HG03571 (cell line): ENCODE results near the gene KATNAL1.

Experiments
- ATAC-seq: cut with Tn5 transposase; IDR thresholded peaks from one replicate; pipeline ENCODE4 v1.9.1; 2021; ENCODE audit not compliant: unreplicated experiment

Gene KATNAL1

DNA sequence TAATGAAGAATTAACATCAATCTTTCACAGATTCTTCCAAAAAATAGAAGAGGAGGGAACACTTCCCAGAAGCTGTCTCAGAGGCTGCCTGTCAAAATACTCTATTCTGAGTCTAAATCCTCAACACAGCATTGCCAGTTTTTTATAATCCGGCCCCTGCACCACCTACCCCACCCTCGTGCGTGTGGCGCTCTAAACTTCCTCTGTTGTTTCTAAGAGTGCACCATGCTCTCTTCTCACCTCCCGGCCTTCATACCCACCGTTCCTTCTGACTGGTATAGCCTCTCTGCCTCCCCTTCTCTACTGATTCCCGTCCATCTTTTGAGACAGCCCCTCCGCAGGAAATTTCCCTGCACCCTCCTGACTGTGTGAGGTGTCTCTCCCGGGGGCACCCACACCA, 136.8 kb downstream of the KATNAL1 start:
- ATAC-seq: no peak

- no peak for ATAC-seq
Measured at GRCh38 chr13:30169442-30169841, 137.9 kb downstream of the KATNAL1 start.

DNA sequence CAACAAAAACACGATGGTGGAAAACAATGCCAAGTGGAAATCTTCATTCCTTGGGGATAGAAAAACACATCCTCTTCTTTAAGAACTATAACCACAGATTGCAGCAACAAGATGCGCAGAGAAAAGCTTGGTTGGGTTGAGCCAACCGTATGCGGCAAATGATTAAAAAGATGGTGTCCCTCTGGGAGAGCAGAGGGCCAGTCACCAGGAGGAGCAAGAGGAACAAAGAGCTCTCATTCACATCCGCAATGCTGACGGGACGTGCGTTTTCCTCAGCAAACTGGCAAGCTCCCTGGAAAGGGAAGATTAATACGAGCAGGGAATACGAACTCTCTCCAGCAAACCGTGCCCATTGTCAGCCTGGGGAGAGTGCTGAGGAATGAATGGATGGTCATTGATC, 141.6 kb downstream of the KATNAL1 start:
- ATAC-seq: no peak

DNA sequence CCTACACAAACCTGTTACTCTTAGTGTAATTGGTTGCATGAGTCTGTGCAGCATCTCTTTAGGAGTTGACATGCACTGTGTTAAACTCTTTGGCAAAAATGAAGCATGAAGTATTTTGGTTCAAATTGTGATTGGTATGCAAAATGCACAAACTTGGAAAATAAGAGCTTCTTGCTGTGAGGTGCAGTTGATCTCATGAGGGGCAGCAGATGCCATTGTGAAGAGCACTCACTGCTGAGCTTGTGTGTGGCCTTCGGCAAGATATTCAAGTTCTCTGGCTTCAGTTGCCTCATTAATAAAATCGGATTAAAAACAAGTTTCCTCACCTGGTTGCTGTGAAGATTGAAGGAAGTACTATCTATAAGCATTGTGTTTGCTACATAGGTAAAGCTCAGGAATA, 142.3 kb downstream of the KATNAL1 start:
- no peak for ATAC-seq

DNA sequence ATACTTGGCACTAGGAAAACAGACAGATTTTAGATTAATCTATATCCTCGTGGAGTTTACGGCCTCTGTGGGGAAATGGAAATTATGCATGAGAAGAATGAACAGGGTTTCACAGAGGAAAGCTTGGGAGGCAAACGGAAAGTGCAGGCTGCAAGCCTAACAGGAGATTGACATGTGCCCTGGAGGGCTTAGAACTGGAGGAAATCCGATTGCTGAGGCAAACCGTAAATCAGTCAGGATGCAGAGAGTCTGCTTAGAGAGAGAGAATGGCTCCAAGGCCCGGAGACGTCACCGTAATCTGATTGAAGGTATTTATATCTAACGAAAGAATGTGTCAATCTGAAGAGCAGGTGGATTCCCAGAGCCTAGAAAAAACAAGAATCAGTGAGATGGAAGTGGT, 143.2 kb downstream of the KATNAL1 start:
- no peak for ATAC-seq

GRCh38 chr13:30163441-30163840, 143.9 kb downstream of the KATNAL1 start:
- no peak for ATAC-seq

GRCh38 chr13:30159446-30159839, 147.9 kb downstream of the KATNAL1 start:
- no peak for ATAC-seq

DNA sequence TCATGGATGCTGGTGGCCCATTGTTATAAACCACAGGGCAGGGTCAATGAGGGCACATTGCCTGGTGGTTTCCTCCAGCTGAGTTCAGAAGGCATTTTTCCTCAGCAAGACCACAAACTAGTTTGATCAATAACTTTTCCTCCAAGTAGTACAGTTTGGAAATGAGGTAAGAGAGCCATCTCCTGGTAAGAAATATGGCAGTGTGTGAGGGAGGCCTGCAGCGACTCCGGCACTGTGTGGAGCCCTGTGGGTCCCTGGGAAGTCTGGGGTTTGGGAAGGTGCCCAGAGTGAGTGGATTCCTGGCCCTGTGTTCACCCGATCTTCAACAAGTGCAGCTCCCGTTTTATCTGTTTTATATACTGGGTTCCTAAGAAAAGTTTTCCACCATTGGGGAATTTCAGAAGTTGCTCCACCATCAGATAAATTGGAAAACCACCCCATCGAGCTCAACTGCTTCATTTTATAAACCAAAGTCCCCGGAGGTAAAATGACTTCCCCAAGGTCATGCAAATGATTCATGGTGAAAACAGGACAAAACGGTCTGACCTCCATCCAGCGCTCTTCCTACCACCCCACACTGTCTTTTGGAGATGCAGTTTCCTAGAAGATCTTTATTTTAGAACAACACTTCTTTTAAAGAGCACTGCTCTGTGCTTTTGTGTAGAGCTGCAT, 148.4 kb downstream of the KATNAL1 start:
- ATAC-seq: no peak

- peak; percentile 57 for ATAC-seq
Measured at GRCh38 chr13:30157616-30157993, 149.7 kb downstream of the KATNAL1 start.

DNA sequence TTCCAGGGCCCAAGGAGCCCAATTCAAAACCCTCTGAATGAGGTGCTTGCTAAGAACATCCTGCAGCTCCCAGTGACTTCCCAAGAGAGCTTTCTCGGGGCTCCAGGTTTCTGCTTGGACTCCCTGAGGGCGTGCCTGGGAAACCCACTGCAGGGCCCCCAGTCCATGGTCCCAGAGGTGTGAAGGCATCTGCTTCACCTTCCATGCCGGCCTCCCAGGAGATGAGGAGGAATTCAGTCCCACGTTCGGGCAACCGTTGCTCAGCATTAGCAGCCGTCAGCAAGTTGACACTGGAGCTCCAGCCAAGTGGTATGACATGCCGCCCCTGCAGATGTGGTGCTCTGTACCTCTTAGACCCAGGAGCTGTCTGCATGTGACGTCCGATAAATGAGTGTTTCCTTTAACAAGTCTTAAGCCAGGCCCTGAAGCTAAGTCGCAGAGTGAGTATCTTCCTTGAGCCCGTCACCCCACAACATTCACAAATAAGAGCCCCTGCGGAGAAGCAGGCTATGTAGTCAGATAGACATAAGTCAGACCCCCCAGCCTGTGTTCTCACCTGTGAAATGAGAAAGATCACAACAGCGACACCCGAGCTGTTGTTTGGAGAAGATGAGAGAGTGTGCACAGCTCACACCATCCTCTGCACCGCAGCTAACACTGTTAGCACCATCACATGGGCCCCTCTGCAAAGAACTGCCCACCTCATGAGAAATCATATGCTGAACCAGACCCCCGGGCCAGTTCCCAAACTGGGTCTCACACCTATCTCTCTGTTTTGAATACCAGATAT, 150.3 kb downstream of the KATNAL1 start:
- ATAC-seq: peak; percentile 11

DNA sequence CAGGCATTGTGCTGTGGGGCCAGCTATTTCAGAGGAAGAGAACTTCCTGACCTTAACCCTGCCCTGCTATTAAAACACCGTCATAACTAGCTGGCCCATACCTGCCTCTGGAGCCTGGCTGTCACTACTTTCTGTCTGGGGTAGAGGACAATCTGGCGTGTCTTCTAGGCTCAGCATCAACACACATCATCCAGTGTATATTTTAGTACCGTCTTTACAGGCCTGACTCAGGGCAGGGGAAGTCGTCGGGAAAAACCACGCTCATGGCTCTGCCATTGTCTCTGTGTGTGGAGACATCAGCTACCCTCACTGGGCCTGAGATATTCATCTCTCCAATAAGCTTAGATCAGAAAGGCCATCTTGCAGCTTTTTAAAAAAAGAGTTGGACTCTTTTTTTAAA, 151.1 kb downstream of the KATNAL1 start:
- ATAC-seq: no peak

GRCh38 chr13:30154931-30155330, 152.4 kb downstream of the KATNAL1 start:
- ATAC-seq: no peak

DNA sequence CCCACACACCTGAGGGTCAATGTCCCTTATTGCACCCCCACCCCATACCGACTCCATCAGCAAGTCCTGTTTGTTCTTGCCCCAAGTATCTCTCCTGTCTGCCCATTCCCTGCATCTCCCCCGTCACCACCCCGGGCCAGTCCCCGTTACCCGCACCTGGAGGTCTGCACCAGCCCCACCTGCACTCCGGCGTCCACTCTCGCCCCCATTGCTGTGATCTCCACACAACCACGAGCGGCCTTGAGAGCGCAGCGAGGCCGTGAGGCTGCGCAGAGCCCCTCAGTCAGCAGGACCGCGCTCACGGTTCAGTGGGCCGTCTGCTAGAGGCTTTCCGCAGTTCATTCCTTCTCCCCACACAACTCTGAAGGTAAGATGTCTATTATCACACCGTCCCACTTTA, 152.8 kb downstream of the KATNAL1 start:
- no peak for ATAC-seq

- no peak for ATAC-seq
Measured at GRCh38 chr13:30153545-30154426, 153.6 kb downstream of the KATNAL1 start.
